GM12875 (cell line): ENCODE data around the gene SMPX.

Source experiments
- H3K4me3 ChIP-seq: one replicate; pipeline ENCODE4 v1.5.1; 2011; ENCODE audit warnings: low read depth, low read length, control low read depth
- TF ChIP-seq, protein P1 (sequence below): IDR thresholded peaks from 2 replicates; pipeline ENCODE4 v1.5.1; 2011; ENCODE audit warnings: low read depth, mild to moderate bottlenecking, control low read depth, inconsistent platforms, low read length, moderate library complexity, borderline replicate concordance; ENCODE audit not compliant: insufficient read depth

Gene SMPX

DNA sequence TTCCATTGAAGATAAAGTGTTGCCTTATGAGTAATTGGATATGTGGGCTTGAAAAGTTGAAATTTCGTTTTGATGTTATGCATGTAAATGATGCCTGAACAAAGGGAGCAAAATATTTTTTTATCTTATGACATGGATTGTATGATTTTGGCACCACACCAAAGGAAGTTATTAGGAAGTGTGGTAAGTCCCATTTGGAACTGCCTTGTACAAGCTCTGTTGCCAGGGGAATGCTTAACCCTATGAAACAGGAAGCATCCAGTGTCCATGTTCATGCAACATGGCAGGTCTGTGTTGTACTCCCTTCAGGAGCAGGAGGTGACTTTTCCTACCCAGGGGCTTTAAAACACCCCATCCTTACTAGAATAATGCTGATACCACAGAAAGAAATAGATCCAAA lies 13.2 kb downstream of the SMPX start:
- no peak overlapping the region for H3K4me3 ChIP-seq
- TF ChIP-seq, protein P1, sequence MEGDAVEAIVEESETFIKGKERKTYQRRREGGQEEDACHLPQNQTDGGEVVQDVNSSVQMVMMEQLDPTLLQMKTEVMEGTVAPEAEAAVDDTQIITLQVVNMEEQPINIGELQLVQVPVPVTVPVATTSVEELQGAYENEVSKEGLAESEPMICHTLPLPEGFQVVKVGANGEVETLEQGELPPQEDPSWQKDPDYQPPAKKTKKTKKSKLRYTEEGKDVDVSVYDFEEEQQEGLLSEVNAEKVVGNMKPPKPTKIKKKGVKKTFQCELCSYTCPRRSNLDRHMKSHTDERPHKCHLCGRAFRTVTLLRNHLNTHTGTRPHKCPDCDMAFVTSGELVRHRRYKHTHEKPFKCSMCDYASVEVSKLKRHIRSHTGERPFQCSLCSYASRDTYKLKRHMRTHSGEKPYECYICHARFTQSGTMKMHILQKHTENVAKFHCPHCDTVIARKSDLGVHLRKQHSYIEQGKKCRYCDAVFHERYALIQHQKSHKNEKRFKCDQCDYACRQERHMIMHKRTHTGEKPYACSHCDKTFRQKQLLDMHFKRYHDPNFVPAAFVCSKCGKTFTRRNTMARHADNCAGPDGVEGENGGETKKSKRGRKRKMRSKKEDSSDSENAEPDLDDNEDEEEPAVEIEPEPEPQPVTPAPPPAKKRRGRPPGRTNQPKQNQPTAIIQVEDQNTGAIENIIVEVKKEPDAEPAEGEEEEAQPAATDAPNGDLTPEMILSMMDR: no peak

DNA sequence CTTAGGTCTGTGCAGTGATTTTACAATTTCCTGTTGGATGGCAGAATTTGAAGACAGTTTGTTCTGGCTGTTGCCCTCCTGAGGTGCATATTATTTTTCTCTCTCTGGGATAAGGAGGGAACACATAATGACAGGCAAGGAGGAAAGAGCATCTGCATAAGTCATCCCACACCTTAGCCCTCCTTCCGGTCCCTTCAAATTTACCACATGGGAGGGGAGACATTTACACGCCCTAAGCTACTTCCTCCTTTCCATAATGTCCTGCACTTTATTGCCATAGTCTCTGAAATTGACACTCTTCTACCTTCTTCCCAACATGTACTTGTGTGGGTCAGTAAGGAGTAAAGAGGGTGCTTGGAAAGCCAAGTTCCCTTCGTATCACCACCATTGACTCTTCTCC lies 13.9 kb downstream of the SMPX start:
- TF ChIP-seq, protein P1: no peak
- no peak overlapping the region for H3K4me3 ChIP-seq

DNA sequence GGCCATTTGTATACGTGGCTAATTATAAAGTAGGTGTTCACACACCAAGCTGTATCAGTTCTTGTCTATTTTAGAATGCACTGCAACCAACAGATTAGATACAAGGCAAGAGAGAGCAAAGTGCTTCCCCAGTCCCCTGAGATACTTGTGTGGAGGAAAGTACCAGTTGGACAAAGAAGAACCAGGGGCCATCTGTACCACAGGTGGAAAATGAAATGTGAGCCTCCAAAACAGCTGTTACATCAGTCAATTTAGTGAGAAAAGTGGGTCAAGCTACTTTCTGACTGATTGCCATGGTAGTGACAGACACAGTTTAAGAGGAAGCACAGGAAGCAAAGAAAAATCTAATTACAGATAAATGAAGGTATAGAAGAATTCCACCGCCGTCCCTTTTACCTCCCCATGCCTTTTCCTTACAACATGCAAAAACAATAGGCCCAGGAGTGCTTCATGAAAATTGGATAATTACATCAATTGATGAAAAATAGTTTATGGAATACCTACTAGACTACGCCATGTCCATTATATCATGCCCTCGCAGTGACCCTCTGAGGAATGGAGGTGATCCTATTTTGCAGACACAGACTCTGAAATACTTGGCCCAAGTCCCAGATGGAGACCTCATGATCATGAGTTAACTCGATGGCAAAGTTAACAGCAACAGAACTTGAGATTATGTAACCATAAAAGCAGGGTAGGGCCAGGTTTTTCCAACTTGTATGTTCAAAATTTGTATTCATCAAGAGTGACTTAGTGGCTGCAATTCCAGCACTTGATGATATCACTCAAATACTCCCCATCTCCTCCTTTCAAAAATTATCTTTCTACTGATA lies 15.8 kb downstream of the SMPX start:
- TF ChIP-seq, protein P1: no peak
- no peak overlapping the region for H3K4me3 ChIP-seq

DNA sequence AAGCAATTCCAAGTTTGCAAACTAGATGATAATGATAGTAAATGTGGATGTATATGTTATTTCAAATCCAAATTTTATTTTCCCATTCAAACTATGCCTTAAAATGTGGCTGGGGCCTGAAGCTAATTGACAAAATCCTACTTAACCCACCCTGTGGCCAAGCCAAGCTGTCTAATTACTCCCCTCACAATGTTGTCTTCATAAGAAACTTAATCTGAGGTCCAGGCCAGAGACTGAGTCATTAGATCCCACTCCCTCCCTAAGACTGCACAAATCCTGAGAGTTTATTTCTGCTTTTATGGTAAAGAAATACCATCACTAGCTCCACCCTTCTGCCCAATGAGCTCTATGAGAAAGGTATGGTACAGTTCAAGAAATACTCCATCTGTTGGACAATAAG lies 16.6 kb downstream of the SMPX start:
- H3K4me3 ChIP-seq: no peak overlapping the region
- TF ChIP-seq, protein P1: no peak

DNA sequence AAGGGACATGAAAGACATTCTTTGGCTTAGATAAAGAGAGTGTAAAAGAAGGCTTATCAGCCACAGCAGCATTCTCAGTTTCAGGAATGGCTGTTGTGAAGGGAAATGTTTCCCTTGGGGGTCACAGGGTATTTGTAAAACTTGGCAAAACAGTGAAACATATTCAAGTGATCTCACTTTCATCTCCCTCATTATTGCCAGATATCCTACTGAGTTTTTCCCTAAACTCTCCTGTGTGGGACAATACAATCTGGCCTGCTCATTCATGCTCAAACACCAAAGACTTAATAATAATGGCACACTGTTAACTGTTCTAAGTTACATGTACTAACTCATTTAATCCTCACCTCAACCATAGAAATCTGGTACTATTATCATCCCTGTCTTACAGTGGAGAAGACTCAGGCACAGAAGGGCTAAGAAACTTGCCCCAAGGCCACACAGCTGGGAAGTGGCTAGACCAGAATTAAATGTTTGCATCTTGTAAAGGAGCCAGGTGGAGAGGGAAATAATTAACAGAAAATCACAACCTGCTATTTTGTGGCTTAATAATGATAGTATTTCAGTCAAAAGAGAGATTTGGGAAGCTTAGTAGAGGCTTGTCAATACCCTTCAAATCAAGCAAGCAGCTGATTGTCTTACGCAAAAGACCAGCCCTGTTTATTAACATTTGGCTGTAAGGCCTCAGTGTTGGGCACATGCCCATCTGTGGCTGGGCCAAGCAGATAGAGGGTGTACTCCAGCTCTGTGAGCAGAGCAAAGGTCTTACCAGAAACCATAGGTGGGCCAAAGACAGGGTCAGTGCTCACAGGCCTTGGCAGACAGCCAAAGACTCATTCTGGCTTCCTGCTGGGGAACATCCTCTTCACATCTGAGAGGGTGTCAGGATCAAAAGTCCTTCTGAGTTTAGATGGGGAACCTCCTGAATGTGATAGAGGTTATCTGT lies 17.3 kb downstream of the SMPX start:
- TF ChIP-seq, protein P1: no peak
- no peak overlapping the region for H3K4me3 ChIP-seq

DNA sequence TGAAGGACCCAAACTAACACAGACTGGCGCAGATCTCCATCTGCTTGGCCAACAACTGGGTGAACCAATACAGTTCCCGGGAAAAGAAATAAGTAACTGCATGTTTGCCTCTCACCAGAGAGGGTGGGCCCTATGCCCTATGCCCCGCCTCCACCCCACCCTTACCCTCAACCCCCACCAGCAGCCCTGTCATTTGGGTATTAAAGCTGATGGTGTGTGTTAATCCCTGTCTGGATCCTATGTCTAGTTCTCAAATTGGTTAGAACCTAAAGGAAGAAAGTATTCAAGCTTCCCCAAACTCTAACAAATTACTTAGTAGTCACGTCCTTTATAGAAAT lies 19.0 kb downstream of the SMPX start:
- H3K4me3 ChIP-seq: no peak overlapping the region
- TF ChIP-seq, protein P1: no peak
